ENCODE data around the gene P2RX5. TPM values are rescaled to one million over a fixed set of nuclear protein-coding genes. Genes with fewer than 3 reads are reported as not detected.
A peak's percentile ranks its signal among the peaks of the same experiment; 100 is the strongest.

The P2RX5 gene
- total and polyA plus RNA-seq, 10 of the 15 experiments (the other 5 are each of a cell fraction or from before 2014, with no cell fraction given) = 6.9 to 28.8 (median 19.5) TPM

GRCh38 chr17:3643889-3644349 is 52.0 kb downstream of the P2RX5 start:
- in situ Hi-C loops (cut with MboI) (loop anchor here (5.0 kb wide), 1 partner anchor 602 kb away; no protein-coding TSS in a partner anchor), intact Hi-C loops (cut with micrococcal nuclease; ENCODE audit: unreplicated experiment) (loop anchor here (10.0 kb wide), 1 partner anchor 599 kb away; no protein-coding TSS in a partner anchor)
- Histone ChIP-seq H2AFZ (ENCODE audit: control insufficient read depth, low read depth, low read length) (no peak overlapping the region), H3K4me1 (ENCODE audit: control insufficient read depth, insufficient read depth, low read length) (peaks cover 8% of the 10 kb centered on the region), H3K4me2 (ENCODE audit: control insufficient read depth, insufficient read depth) (no peak overlapping the region), H3K27ac (ENCODE audit: control insufficient read depth, insufficient read depth) (no peak overlapping the region), H3K79me2 (ENCODE audit: control insufficient read depth, insufficient read depth, low read length) (no peaks in the 10 kb centered on the region), H3K27me3 (replicated peaks in 1 of 2; ENCODE audit: control insufficient read depth in 2 of 2, insufficient read depth in 2 of 2, low read length in 1 of 2) (no peaks in the 10 kb centered on the region), H4K20me1 (ENCODE audit: control insufficient read depth, insufficient read depth) (no peaks in the 10 kb centered on the region), H3K36me3 (ENCODE audit: control insufficient read depth in 2 of 2, insufficient read depth in 2 of 2, low read length in 1 of 2) (no peaks in the 10 kb centered on the region), H3K4me3 (no peak overlapping the region), H3K9ac (ENCODE audit: control insufficient read depth, insufficient read depth, low read length) (no peak overlapping the region), H3K9me3 (replicated peaks; ENCODE audit: control insufficient read depth, insufficient read depth, low read length) (no peaks in the 10 kb centered on the region)
- ChIA-PET POLR2A (no interaction called here), SMC1A (ENCODE audit: uncharacterized antibody, unreplicated experiment) (no interaction called here), RAD21 (ENCODE audit: unreplicated experiment) (no interaction called here), CTCF (interaction anchor here (2.5 kb wide), 1 partner anchor 42 kb away, joined by 7 read pairs; no protein-coding TSS in a partner anchor)
- BruUV-seq (replicated peaks) = no TSS peak
- WGBS (ENCODE audit: insufficient coverage, insufficient replicate concordance, low lambda C conversion rate, missing lambda C conversion rate) = 40% methylated on average over 4 of the region's 4 CpGs
- TF ChIP-seq MEF2A (IDR thresholded peaks at IDR 0.05; ENCODE audit: insufficient read depth, low read depth, low read length) (0 out of 2 replicates have a peak, but pooled peaks have one; percentile 32), SMARCA5 (IDR thresholded peaks at IDR 0.05) (0 out of 2 replicates have a peak, but pooled peaks have one; percentile 40), ATF2 (IDR thresholded peaks at IDR 0.05; ENCODE audit: low read length) (no peak), ZNF207 (IDR thresholded peaks at IDR 0.05; ENCODE audit: borderline replicate concordance) (no peak), MTA3 (IDR thresholded peaks at IDR 0.05; ENCODE audit: borderline replicate concordance, low read length) (no peak), RUNX3 (IDR thresholded peaks at IDR 0.05; ENCODE audit: low read length) (0 out of 2 replicates have a peak, but pooled peaks have one; percentile 7), PAX5 (IDR thresholded peaks at IDR 0.05; ENCODE audit: borderline replicate concordance, low read depth, low read length) (no peak)
- no peak for FAIRE-seq
- ATAC-seq = peak; percentile 41; the same call in 2 of the 3 replicates
- DNase-seq (ENCODE audit: low read depth, low spot score) = no peak
